GM12873 (cell line): ENCODE measurements around the gene OFD1.

Experiments used
- TF ChIP-seq, protein P1 (sequence below): IDR thresholded peaks from 2 replicates; pipeline ENCODE4 v1.5.1; 2012; ENCODE audit warnings: low read depth, mild to moderate bottlenecking, moderate library complexity, low read length, control low read depth; ENCODE audit not compliant: insufficient read depth; ENCODE audit errors: missing control alignments

Gene OFD1

GRCh38 chrX:13786048-13786447 is 51.5 kb downstream of the OFD1 start:
- TF ChIP-seq, protein P1, sequence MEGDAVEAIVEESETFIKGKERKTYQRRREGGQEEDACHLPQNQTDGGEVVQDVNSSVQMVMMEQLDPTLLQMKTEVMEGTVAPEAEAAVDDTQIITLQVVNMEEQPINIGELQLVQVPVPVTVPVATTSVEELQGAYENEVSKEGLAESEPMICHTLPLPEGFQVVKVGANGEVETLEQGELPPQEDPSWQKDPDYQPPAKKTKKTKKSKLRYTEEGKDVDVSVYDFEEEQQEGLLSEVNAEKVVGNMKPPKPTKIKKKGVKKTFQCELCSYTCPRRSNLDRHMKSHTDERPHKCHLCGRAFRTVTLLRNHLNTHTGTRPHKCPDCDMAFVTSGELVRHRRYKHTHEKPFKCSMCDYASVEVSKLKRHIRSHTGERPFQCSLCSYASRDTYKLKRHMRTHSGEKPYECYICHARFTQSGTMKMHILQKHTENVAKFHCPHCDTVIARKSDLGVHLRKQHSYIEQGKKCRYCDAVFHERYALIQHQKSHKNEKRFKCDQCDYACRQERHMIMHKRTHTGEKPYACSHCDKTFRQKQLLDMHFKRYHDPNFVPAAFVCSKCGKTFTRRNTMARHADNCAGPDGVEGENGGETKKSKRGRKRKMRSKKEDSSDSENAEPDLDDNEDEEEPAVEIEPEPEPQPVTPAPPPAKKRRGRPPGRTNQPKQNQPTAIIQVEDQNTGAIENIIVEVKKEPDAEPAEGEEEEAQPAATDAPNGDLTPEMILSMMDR, result no peak

DNA sequence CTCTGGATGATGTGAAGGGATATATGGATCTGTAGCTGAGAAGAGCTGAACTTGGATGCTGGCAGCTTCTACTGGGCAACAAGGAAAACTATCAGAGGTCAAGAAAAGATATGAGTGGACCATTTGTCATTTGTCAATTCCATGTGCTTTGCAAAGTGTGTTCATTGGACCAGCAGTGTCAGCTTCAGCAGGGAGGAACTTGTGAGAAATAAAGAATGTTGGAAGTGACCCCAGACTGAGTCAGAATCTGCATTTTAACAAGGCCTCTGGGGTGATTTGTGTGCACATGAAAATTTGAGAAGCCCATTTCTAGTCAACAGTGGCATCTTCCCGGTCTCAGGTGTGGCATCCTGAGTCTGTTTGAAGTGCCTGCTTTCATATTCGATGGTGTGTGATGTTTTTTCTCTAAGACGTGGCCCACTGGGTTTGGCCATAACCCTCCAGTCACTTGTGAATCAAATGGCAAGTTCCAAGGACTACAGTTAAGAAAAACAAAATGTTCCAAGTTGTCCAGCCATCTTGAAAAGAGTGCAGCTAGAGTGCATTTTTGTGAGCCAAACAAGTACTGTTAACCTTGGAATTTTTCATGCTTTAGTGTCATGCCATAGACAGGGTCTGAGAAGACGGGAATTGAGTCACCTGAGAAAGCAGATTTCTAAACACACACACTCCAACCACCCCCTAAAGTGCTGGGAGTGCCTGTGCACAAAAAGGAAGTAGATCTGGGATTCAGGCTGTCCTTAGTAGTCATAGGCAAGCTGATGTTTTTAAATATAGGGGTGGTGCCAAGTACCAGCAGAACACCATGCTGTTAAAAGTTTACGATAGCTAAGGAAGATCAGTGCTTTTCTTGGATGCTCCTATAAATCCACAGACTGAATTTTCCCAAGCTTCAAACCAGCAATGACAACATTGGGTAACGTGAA is 55.9 kb downstream of the OFD1 start:
- TF ChIP-seq, protein P1, result no peak

- TF ChIP-seq, protein P1, result no peak
Observed at GRCh38 chrX:13791145-13791544, 56.6 kb downstream of the OFD1 start.

DNA sequence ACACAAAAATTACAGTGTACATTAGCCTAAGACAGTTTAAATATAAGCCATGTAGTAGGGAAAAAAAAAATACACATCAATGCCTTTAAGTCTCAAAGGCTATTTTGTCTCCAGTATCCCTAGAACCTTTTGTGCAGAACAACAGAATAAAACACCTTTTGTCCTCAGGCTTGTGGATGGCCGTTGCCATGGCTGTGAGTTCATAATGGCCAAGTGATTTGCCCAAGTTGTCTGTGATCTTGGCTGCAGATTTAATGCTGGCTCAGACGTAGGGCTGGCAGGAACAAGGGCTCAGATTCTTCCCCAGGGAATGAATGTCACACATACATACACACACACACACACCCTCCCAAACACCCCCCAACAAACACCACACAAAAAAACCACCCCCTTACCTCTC is 57.0 kb downstream of the OFD1 start:
- TF ChIP-seq, protein P1, result no peak

DNA sequence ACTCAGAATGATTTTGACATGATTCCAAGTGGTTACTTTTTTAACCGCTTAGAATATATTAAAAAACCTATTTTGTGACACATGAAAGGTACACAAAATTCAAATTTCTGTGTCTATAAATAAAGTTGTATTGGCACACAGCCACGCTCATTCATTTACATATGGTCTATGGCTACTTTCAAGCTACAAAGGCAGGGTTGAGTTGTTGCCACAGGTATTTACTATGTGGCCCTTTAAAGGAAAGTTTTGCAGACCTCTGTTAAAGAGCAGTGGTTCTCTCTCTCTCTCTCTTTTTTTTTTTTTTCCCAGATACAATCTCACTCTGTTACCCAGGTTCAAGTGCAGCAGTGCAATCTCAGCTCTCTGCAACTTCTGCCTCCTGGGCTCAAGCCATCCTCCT is 59.3 kb downstream of the OFD1 start:
- TF ChIP-seq, protein P1, result no peak

DNA sequence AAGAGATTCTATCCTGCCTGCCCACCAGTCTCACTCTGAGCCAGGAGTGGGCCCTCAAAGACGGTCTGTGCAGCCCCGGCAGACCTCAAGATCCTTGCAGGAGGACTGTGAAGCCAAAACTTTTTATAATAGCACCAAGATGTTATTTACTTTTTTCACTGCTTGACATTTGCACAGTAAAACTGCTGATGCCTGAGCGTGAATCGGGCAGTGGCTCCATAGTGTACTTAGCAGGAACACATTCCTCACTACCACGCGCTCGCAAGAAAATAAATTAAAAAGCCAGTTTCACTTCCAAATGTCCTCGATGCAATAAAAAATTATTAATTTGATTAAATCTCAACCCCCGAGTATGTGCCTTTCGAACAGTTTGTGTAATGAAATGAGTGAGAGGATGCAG is 59.9 kb downstream of the OFD1 start:
- TF ChIP-seq, protein P1, result no peak

GRCh38 chrX:13797512-13797911 is 63.0 kb downstream of the OFD1 start:
- TF ChIP-seq, protein P1, result no peak
